ENCODE results near the gene CRTC2. TPM values are rescaled to one million over a fixed set of nuclear protein-coding genes. Genes with fewer than 3 reads are reported as not detected.
A peak's percentile ranks its signal among the peaks of the same experiment; 100 is the strongest.

CRTC2 gene
- total RNA-seq, 4 donors from 2014 or later, result 12.5 to 20.4 (median 17.6) TPM

GRCh38 chr1:153973525-153973924 lies 15.1 kb upstream of the CRTC2 start:
- Histone ChIP-seq H3K27me3 (no peaks in the 10 kb centered on the region), H3K36me3 (peaks cover 17 to 36% (median 32%) of the 10 kb centered on the region in 4 donors), H3K4me3 (no peak overlapping the region), H3K4me1 (peaks cover 19 to 35% (median 28%) of the 10 kb centered on the region in 4 donors), H3K9me3 (no peaks in the 10 kb centered on the region), H3K27ac (replicated peaks in 1 of 4) (no peak overlapping the region)
- DNase-seq (ENCODE audit: extremely low spot score), result no peak
- WGBS, result 76% methylated on average over 7 of the region's 7 CpGs
- intact Hi-C loops (cut with DNase I), result no loop called here
- no peak for TF ChIP-seq EP300 (IDR thresholded peaks at IDR 0.05)

- 85% methylated on average over 3 of the region's 3 CpGs for WGBS
- H3K27ac ChIP-seq (replicated peaks in 1 of 4), result no peak overlapping the region
- TF ChIP-seq POLR2AphosphoS5 (IDR thresholded peaks at IDR 0.05), result no peak
- TF ChIP-seq CTCF (IDR thresholded peaks at IDR 0.05), result no peak
- no peak for TF ChIP-seq EP300 (IDR thresholded peaks at IDR 0.05)
- no peak for TF ChIP-seq POLR2A (IDR thresholded peaks at IDR 0.05; ENCODE audit: low read depth)
- intact Hi-C loops (cut with DNase I), result no loop called here
- no peak for DNase-seq (ENCODE audit: extremely low spot score)
- peaks cover 18 to 35% (median 28%) of the 10 kb centered on the region in 4 donors for H3K4me1 ChIP-seq
- no peaks in the 10 kb centered on the region for H3K9me3 ChIP-seq
- no peak overlapping the region for H3K4me3 ChIP-seq
- peaks cover 17 to 36% (median 32%) of the 10 kb centered on the region in 4 donors for H3K36me3 ChIP-seq
- no peaks in the 10 kb centered on the region for H3K27me3 ChIP-seq
Observed at GRCh38 chr1:153973071-153973470, 14.7 kb upstream of the CRTC2 start.

GRCh38 chr1:153970346-153970745 lies 11.9 kb upstream of the CRTC2 start:
- H3K4me1 ChIP-seq, result peaks cover 13 to 33% (median 29%) of the 10 kb centered on the region in 4 donors
- no peak overlapping the region for H3K4me3 ChIP-seq
- no peak overlapping the region for H3K27ac ChIP-seq (replicated peaks in 1 of 4)
- TF ChIP-seq EP300 (IDR thresholded peaks at IDR 0.05) (no peak), POLR2A (IDR thresholded peaks at IDR 0.05; ENCODE audit: low read depth) (no peak), POLR2AphosphoS5 (IDR thresholded peaks at IDR 0.05) (no peak), CTCF (IDR thresholded peaks at IDR 0.05) (no peak)
- intact Hi-C loops (cut with DNase I), result no loop called here
- H3K9me3 ChIP-seq, result no peaks in the 10 kb centered on the region
- no peaks in the 10 kb centered on the region for H3K27me3 ChIP-seq
- H3K36me3 ChIP-seq, result peaks cover 17 to 26% (median 24%) of the 10 kb centered on the region in 4 donors
- no peak for DNase-seq (ENCODE audit: extremely low spot score)
- WGBS, result 78% methylated on average over 2 of the region's 2 CpGs

- H3K27me3 ChIP-seq, result no peaks in the 10 kb centered on the region
- H3K4me3 ChIP-seq, result no peak overlapping the region
- H3K9me3 ChIP-seq, result no peaks in the 10 kb centered on the region
- no peak for DNase-seq (ENCODE audit: extremely low spot score)
- H3K27ac ChIP-seq (replicated peaks in 1 of 4), result no peak overlapping the region
- intact Hi-C loops (cut with DNase I), result no loop called here
- no peak for TF ChIP-seq CTCF (IDR thresholded peaks at IDR 0.05)
- TF ChIP-seq POLR2A (IDR thresholded peaks at IDR 0.05; ENCODE audit: low read depth), result no peak
- TF ChIP-seq EP300 (IDR thresholded peaks at IDR 0.05), result no peak
- no peak for TF ChIP-seq POLR2AphosphoS5 (IDR thresholded peaks at IDR 0.05)
- peaks cover 5 to 12% (median 11%) of the 10 kb centered on the region in 4 donors for H3K36me3 ChIP-seq
- peaks cover 22 to 41% (median 39%) of the 10 kb centered on the region in 4 donors for H3K4me1 ChIP-seq
- 94% methylated on average over 2 of the region's 2 CpGs for WGBS
Observed at GRCh38 chr1:153968972-153969371, 10.6 kb upstream of the CRTC2 start.

- peak overlapping the region in 3 of 4 donors; percentile 89 to 92 (median 90) for H3K27ac ChIP-seq (replicated peaks in 1 of 4)
Observed at GRCh38 chr1:153968408-153968807, 10.0 kb upstream of the CRTC2 start.

More at GRCh38 chr1:153968408-153968807, 10.0 kb upstream of the CRTC2 start:
- peaks cover 0 to 7% (median 6%) of the 10 kb centered on the region in 4 donors for H3K36me3 ChIP-seq
- H3K27me3 ChIP-seq, result no peaks in the 10 kb centered on the region
- DNase-seq (ENCODE audit: extremely low spot score), result no peak
- H3K4me1 ChIP-seq, result peaks cover 22 to 44% (median 42%) of the 10 kb centered on the region in 4 donors
- TF ChIP-seq CTCF (IDR thresholded peaks at IDR 0.05), result no peak
- no peak for TF ChIP-seq POLR2A (IDR thresholded peaks at IDR 0.05; ENCODE audit: low read depth)
- no peak for TF ChIP-seq EP300 (IDR thresholded peaks at IDR 0.05)
- TF ChIP-seq POLR2AphosphoS5 (IDR thresholded peaks at IDR 0.05), result no peak
- H3K9me3 ChIP-seq, result no peaks in the 10 kb centered on the region
- intact Hi-C loops (cut with DNase I), result no loop called here
- 7% methylated on average over 12 of the region's 13 CpGs for WGBS
- H3K4me3 ChIP-seq, result peak overlapping the region; percentile 57 to 69 (median 66)

Data from esophagus muscularis mucosa (tissue), 4 donors.